Measurements from ENCODE around the gene HOXC5.

Gene HOXC5

GRCh38 chr12:54019924-54020590 lies 12.8 kb upstream of the HOXC5 start:
- DNase-seq (ENCODE audit: low read depth): no peak

GRCh38 chr12:54020591-54021405 lies 12.1 kb upstream of the HOXC5 start:
- no peak for DNase-seq (ENCODE audit: low read depth)

GRCh38 chr12:54021432-54022013 lies 11.3 kb upstream of the HOXC5 start:
- no peak for DNase-seq (ENCODE audit: low read depth)

- no peak for DNase-seq (ENCODE audit: low read depth)
These were observed 9.6 kb upstream of the HOXC5 start for GRCh38 chr12:54022960-54023884.

GRCh38 chr12:54024127-54024526 lies 8.7 kb upstream of the HOXC5 start:
- DNase-seq (ENCODE audit: low read depth): no peak

- no peak for DNase-seq (ENCODE audit: low read depth)
These were observed 8.1 kb upstream of the HOXC5 start for GRCh38 chr12:54024581-54025305.

GRCh38 chr12:54025499-54026405 lies 7.1 kb upstream of the HOXC5 start:
- DNase-seq (ENCODE audit: low read depth): no peak

GRCh38 chr12:54026640-54027441 lies 6.0 kb upstream of the HOXC5 start:
- DNase-seq (ENCODE audit: low read depth): no peak

- no peak for DNase-seq (ENCODE audit: low read depth)
These were observed 5.4 kb upstream of the HOXC5 start for GRCh38 chr12:54027442-54027786.

- DNase-seq (ENCODE audit: low read depth): no peak
These were observed 4.3 kb upstream of the HOXC5 start, which contains the start of gene HOXC6 for GRCh38 chr12:54028314-54029201. TSS of gene HOXC6 (plus strand) at chr12:54028440. CDS start at chr12:54028522, 82 bp downstream.

- no peak for DNase-seq (ENCODE audit: low read depth)
These were observed 3.1 kb upstream of the HOXC5 start for GRCh38 chr12:54029529-54030441.

- DNase-seq (ENCODE audit: low read depth): no peak
These were observed 2.4 kb upstream of the HOXC5 start for GRCh38 chr12:54030442-54030801.

GRCh38 chr12:54030889-54031471 lies 1.9 kb upstream of the HOXC5 start:
- no peak for DNase-seq (ENCODE audit: low read depth)

GRCh38 chr12:54031480-54031879 lies 1.4 kb upstream of the HOXC5 start:
- DNase-seq (ENCODE audit: low read depth): no peak

GRCh38 chr12:54032086-54032619 lies 697 bp upstream of the HOXC5 start:
- DNase-seq (ENCODE audit: low read depth): no peak

GRCh38 chr12:54033106-54033979 lies 493 bp downstream of the HOXC5 start:
- no peak for DNase-seq (ENCODE audit: low read depth)

Data from activated T-helper 1 cell treated with Interleukin-2 at 50 U/mL for 16 hours (primary cell).